Loucy (cell line): ENCODE data around the gene EVI2B.
"Not testable (repeated sequence)": the region's sequence is repeated elsewhere in the genome, so short reads cannot be mapped to it uniquely, and the experiment has no call there.

Experiments used
- H2AFZ ChIP-seq: fragments of 200-600 bp; sonication (generic); 2 replicates; pipeline ENCODE4 v1.6.0; 2016; ENCODE audit warnings: antibody characterized with exemption, mild to moderate bottlenecking, low read length, moderate library complexity
- H3F3A ChIP-seq: fragments of 200-600 bp; 2 replicates; pipeline ENCODE4 v1.6.0; 2016; ENCODE audit warnings: antibody characterized with exemption, low read depth, mild to moderate bottlenecking
- H3K27me3 ChIP-seq: fragments of 200-600 bp; sonication (generic); 2 replicates; pipeline ENCODE4 v1.6.1; 2014; ENCODE audit warnings: low read length, mild to moderate bottlenecking; ENCODE audit not compliant: insufficient read depth, poor library complexity, severe bottlenecking
- H3K36me3 ChIP-seq: fragments of 200-600 bp; sonication (generic); 2 replicates; pipeline ENCODE4 v1.6.1; 2016; ENCODE audit warnings: low read length; ENCODE audit not compliant: insufficient read depth
- H3K4me1 ChIP-seq: fragments of 200-600 bp; sonication (generic); 2 replicates; pipeline ENCODE4 v1.5.1; 2014; ENCODE audit warnings: low read length, mild to moderate bottlenecking; ENCODE audit not compliant: insufficient read depth, poor library complexity, severe bottlenecking
- H3K4me2 ChIP-seq: fragments of 200-600 bp; sonication (generic); 2 replicates; pipeline ENCODE4 v1.6.0; 2014; ENCODE audit warnings: antibody characterized with exemption, low read length, low read depth, mild to moderate bottlenecking; ENCODE audit not compliant: poor library complexity, severe bottlenecking
- H3K4me3 ChIP-seq: fragments of 200-600 bp; sonication (generic); 2 replicates; pipeline ENCODE4 v1.5.1; 2014; ENCODE audit warnings: low read length, mild to moderate bottlenecking, mixed read lengths; ENCODE audit not compliant: poor library complexity, severe bottlenecking
- H3K79me2 ChIP-seq: fragments of 200-600 bp; sonication (generic); 2 replicates; pipeline ENCODE4 v1.6.1; 2014; ENCODE audit warnings: low read length; ENCODE audit not compliant: insufficient read depth
- H3K9ac ChIP-seq: fragments of 200-600 bp; sonication (generic); 2 replicates; pipeline ENCODE4 v1.6.0; 2014; ENCODE audit warnings: mild to moderate bottlenecking, low read depth, low read length, moderate library complexity; ENCODE audit not compliant: poor library complexity, severe bottlenecking
- H3K9me2 ChIP-seq: fragments of 200-600 bp; sonication (generic); replicated peaks from 2 replicates; pipeline ENCODE4 v1.6.1; 2016; ENCODE audit warnings: low read depth, low read length, mixed read lengths
- H3K9me3 ChIP-seq: fragments of 200-600 bp; sonication (generic); 2 replicates; pipeline ENCODE4 v1.6.1; 2014; ENCODE audit warnings: mild to moderate bottlenecking, antibody characterized with exemption, low read length, low read depth; ENCODE audit not compliant: insufficient read depth
- H4K20me1 ChIP-seq: fragments of 200-600 bp; sonication (generic); 2 replicates; pipeline ENCODE4 v1.6.0; 2014; ENCODE audit warnings: antibody characterized with exemption, low read length, mild to moderate bottlenecking; ENCODE audit not compliant: insufficient read depth, poor library complexity, severe bottlenecking
- CTCF ChIP-seq: fragments of 200-600 bp; sonication (generic); conservative IDR thresholded peaks from 2 replicates; pipeline ENCODE4 v1.5.1; 2014; ENCODE audit warnings: mild to moderate bottlenecking, antibody characterized with exemption, low read length
- EZH2phosphoT487 ChIP-seq: fragments of 200-600 bp; IDR thresholded peaks from 2 replicates; pipeline ENCODE4 v1.6.1; 2018; ENCODE audit warnings: antibody characterized with exemption, mild to moderate bottlenecking, moderate library complexity, borderline replicate concordance

Gene EVI2B

GRCh38 chr17:31318298-31318801 lies 4.5 kb upstream of the EVI2B start:
- no peak overlapping the region for H2AFZ ChIP-seq
- peaks cover 64% of the 10 kb centered on the region for H3K4me1 ChIP-seq

GRCh38 chr17:31314782-31315100 lies 887 bp upstream of the EVI2B start:
- Histone ChIP-seq H2AFZ (no peak overlapping the region), H3K9me2 (no peaks in the 10 kb centered on the region), H3K9me3 (no peaks in the 10 kb centered on the region), H3K4me2 (peak overlapping the region; percentile 92), H3K36me3 (no peaks in the 10 kb centered on the region), H3K9ac (no peak overlapping the region), H3K4me3 (peak overlapping the region; percentile 79), H4K20me1 (no peaks in the 10 kb centered on the region), H3K4me1 (peaks cover 76% of the 10 kb centered on the region), H3K79me2 (peaks cover 82% of the 10 kb centered on the region), H3F3A (peaks cover 9% of the 10 kb centered on the region; the same call in 1 of the 2 replicates), H3K27me3 (no peaks in the 10 kb centered on the region)
- TF ChIP-seq CTCF (no peak), EZH2phosphoT487 (no peak)

More at GRCh38 chr17:31318298-31318801, 4.5 kb upstream of the EVI2B start:
- peak overlapping the region; percentile 74 for H3K9ac ChIP-seq
- TF ChIP-seq EZH2phosphoT487 (no peak), CTCF (no peak)
- no peaks in the 10 kb centered on the region for H3K9me2 ChIP-seq
- H3F3A ChIP-seq: peaks cover 13% of the 10 kb centered on the region
- H3K4me3 ChIP-seq: peak overlapping the region; percentile 73
- no peaks in the 10 kb centered on the region for H3K36me3 ChIP-seq
- H3K9me3 ChIP-seq: no peaks in the 10 kb centered on the region
- H3K27me3 ChIP-seq: no peaks in the 10 kb centered on the region
- H4K20me1 ChIP-seq: no peaks in the 10 kb centered on the region
- H3K4me2 ChIP-seq: peak overlapping the region; percentile 83
- peaks cover 62% of the 10 kb centered on the region for H3K79me2 ChIP-seq

- H3K9me2 ChIP-seq, H3K27me3 ChIP-seq, H3K9me3 ChIP-seq, H2AFZ ChIP-seq, H3F3A ChIP-seq, H4K20me1 ChIP-seq, H3K36me3 ChIP-seq: not testable (repeated sequence)
- H3K4me3 ChIP-seq: peak overlapping the region; percentile 79
- H3K79me2 ChIP-seq: peaks cover 85% of the 10 kb centered on the region
- H3K4me2 ChIP-seq: peak overlapping the region; percentile 92
- peaks cover 81% of the 10 kb centered on the region for H3K4me1 ChIP-seq
- H3K9ac ChIP-seq: peak overlapping the region; percentile 85
Observed at GRCh38 chr17:31312223-31312622, 1.6 kb downstream of the EVI2B start.

- peak overlapping the region; percentile 79 for H3K4me3 ChIP-seq
- no peak overlapping the region for H2AFZ ChIP-seq
- TF ChIP-seq EZH2phosphoT487: no peak
- no peak for TF ChIP-seq CTCF
- peaks cover 9% of the 10 kb centered on the region; the same call in 1 of the 2 replicates for H3F3A ChIP-seq
- H3K9ac ChIP-seq: peak overlapping the region; percentile 85
- no peaks in the 10 kb centered on the region for H3K9me2 ChIP-seq
- no peaks in the 10 kb centered on the region for H3K27me3 ChIP-seq
- peaks cover 78% of the 10 kb centered on the region for H3K4me1 ChIP-seq
- H3K9me3 ChIP-seq: no peaks in the 10 kb centered on the region
- H3K4me2 ChIP-seq: peak overlapping the region; percentile 92
- no peaks in the 10 kb centered on the region for H4K20me1 ChIP-seq
- peaks cover 85% of the 10 kb centered on the region for H3K79me2 ChIP-seq
- 0 out of 2 replicates have a peak, but pooled peaks cover 5% of the 10 kb centered on the region for H3K36me3 ChIP-seq
Observed at GRCh38 chr17:31311526-31311925, 2.3 kb downstream of the EVI2B start.
